Kidney (tissue), 22 donors: ENCODE results near the gene NABP1. TPM values are rescaled to one million over a fixed set of nuclear protein-coding genes. Genes with fewer than 3 reads are reported as not detected.

Experiments
- DNase-seq, 5 donors: peaks; one replicate each; pipeline ENCODE4 v3.0.0-alpha.2; 2013 to 2020
- FAIRE-seq: peaks from 2 replicates; lab custom pipeline; 2012; peaks lifted over from hg19 to GRCh38; lab: Jason Lieb, UNC
- H3K27ac ChIP-seq, 2 donors: one replicate each; pipeline ENCODE4 v1.7.0; 2013; ENCODE audit warnings: low read depth in 2 of 2, low read length in 2 of 2, inconsistent platforms in 1 of 2
- H3K27me3 ChIP-seq: one replicate; pipeline ENCODE4 v1.7.1; 2013; ENCODE audit warnings: low read length, inconsistent platforms; ENCODE audit not compliant: control insufficient read depth, insufficient read depth
- H3K36me3 ChIP-seq, 3 donors: one replicate each; pipeline versions ENCODE4 v1.7.0 to v1.7.1; 2013; ENCODE audit warnings: low read length in 3 of 3, control low read depth in 1 of 3, inconsistent platforms in 1 of 3; ENCODE audit not compliant: insufficient read depth in 3 of 3, control insufficient read depth in 2 of 3
- H3K4me1 ChIP-seq, 3 donors: one replicate each; pipeline versions ENCODE4 v1.7.0 to v1.7.1; 2013; ENCODE audit warnings: low read length in 3 of 3, inconsistent platforms in 1 of 3, low read depth in 1 of 3; ENCODE audit not compliant: control insufficient read depth in 2 of 3, insufficient read depth in 2 of 3
- H3K4me3 ChIP-seq, 3 donors: one replicate each; pipeline versions ENCODE4 v1.7.0 to v1.8.1; 2013; ENCODE audit warnings: low read length in 3 of 3, control low read depth in 1 of 3, inconsistent platforms in 1 of 3
- H3K9ac ChIP-seq, 3 donors: one replicate each; pipeline versions ENCODE4 v1.7.0 to v1.7.1; 2013; ENCODE audit warnings: low read length in 3 of 3, control low read depth in 1 of 3, inconsistent platforms in 1 of 3
- H3K9me3 ChIP-seq, 3 donors: one replicate each; pipeline versions ENCODE4 v1.7.0 to v1.7.1; 2013; ENCODE audit warnings: low read length in 3 of 3, control low read depth in 1 of 3, inconsistent platforms in 1 of 3; ENCODE audit not compliant: control insufficient read depth in 2 of 3, insufficient read depth in 1 of 3
- CTCF ChIP-seq: IDR thresholded peaks from 3 replicates; pipeline ENCODE4 v1.5.1; 2012; ENCODE audit warnings: mild to moderate bottlenecking, moderate library complexity, borderline replicate concordance; ENCODE audit not compliant: insufficient read depth; ENCODE audit errors: extremely low read depth
- intact Hi-C: fragments of 100-400 bp; cut with DNase I; formaldehyde crosslinking; loops from one replicate; pipeline ENCODE4 v1.11.1; 2022
- long read RNA-seq, 10 donors: library from polyadenylated mRNA in 1 of 10; unstranded in 1 of 10; transcript quantifications; one replicate each; pipeline ENCODE4 v2.0.0 and lab custom pipeline, GENCODE V29; 2021 to 2026
- polyA plus RNA-seq: library from polyadenylated mRNA; stranded (reverse); fragments of 350-450 nt; fragmentation: Illumina TruSeq; extraction: RNeasy Lipid Tissue Mini Kit (QIAGEN cat#74804); gene quantifications from one replicate; pipeline ENCODE4 v1.2.3, GENCODE V29; 2014; ENCODE audit warnings: low read depth, low replicate concordance; ENCODE audit not compliant: insufficient read depth
- total RNA-seq: library from RNA; stranded (reverse); fragmentation: NEBNext Ultra II Directional; extraction: Animal tissue kit (Norgen Biotek cat#: 25700); gene quantifications from one replicate; pipeline ENCODE4 v1.2.1, GENCODE V29; 2021
- donor health status: control.
- donor health status: control.
- donor health status: control.
- donor health status: control.
- donor health status: control.
- donor health status: DM: yes; HTN: yes; CAD: no.
- donor health status: Normal renal cell carcinoma (clear cell type).

The NABP1 gene
- total RNA-seq (39.7 TPM), polyA plus RNA-seq (9.6 TPM)
- long read RNA-seq, donor 1, partial matches to known transcripts, result 0 of 4 reads
- long read RNA-seq, donor 1, other reads (novel, unspliced or antisense), result 0 of 4 reads
- long read RNA-seq, donor 2, full-length matches to known transcripts, result 5 of 13 reads
- long read RNA-seq, donor 2, partial matches to known transcripts, result 8 of 13 reads
- long read RNA-seq, donor 2, other reads (novel, unspliced or antisense), result 0 of 13 reads
- long read RNA-seq, donor 3, full-length matches to known transcripts, result 10 of 37 reads
- long read RNA-seq, donor 3, partial matches to known transcripts, result 20 of 37 reads
- long read RNA-seq, donor 3, other reads (novel, unspliced or antisense), result 7 of 37 reads
- long read RNA-seq, donor 4, transcript NABP1-205 (6 exons, 1,878 nt), result major isoform, 6 of 24 reads
- long read RNA-seq, donor 4, partial matches to known transcripts, result 11 of 24 reads
- long read RNA-seq, donor 4, other reads (novel, unspliced or antisense), result 6 of 24 reads
- long read RNA-seq, donor 5, partial matches to known transcripts, result 0 of 1 reads
- long read RNA-seq, donor 5, other reads (novel, unspliced or antisense), result 0 of 1 reads
- long read RNA-seq, donor 6, full-length matches to known transcripts, result 3 of 3 reads
- long read RNA-seq, donor 6, partial matches to known transcripts, result 0 of 3 reads
- long read RNA-seq, donor 6, other reads (novel, unspliced or antisense), result 0 of 3 reads
- long read RNA-seq, donor 7, full-length matches to known transcripts, result 3 of 7 reads
- long read RNA-seq, donor 7, partial matches to known transcripts, result 0 of 7 reads
- long read RNA-seq, donor 7, other reads (novel, unspliced or antisense), result 4 of 7 reads
- long read RNA-seq, donor 8, partial matches to known transcripts, result 0 of 1 reads
- long read RNA-seq, donor 8, other reads (novel, unspliced or antisense), result 0 of 1 reads
- long read RNA-seq, donor 9, result 0 reads
- long read RNA-seq, donor 10, partial matches to known transcripts, result 0 of 10 reads
- long read RNA-seq, donor 10, other reads (novel, unspliced or antisense), result 5 of 10 reads

GRCh38 chr2:191677646-191678436 lies at the start of gene NABP1:
Gene NABP1, plus strand, starts transcription at chr2:191678136. Its CDS starts 479 bp downstream, at chr2:191678615.
- Histone ChIP-seq H3K27me3 (no peaks in the 10 kb centered on the region), H3K4me1 (no peaks in the 10 kb centered on the region), H3K9me3 (no peaks in the 10 kb centered on the region), H3K4me3 (peak within 1 kb of the TSS; percentile 82 to 97 (median 91)), H3K27ac (peak within 1 kb of the TSS; percentile 95 to 97), H3K36me3 (no peaks in the 10 kb centered on the region), H3K9ac (peak within 1 kb of the TSS; percentile 81 to 100 (median 94))
- no peak for TF ChIP-seq CTCF
- peak; percentile 98 to 100 (median 99) for DNase-seq
- no peak for FAIRE-seq
- intact Hi-C loops, result no loop called here

GRCh38 chr2:191629001-191629453 lies 48.9 kb upstream of the NABP1 start:
- no peak overlapping the region for H3K9ac ChIP-seq

More at GRCh38 chr2:191629001-191629453, 48.9 kb upstream of the NABP1 start:
- Histone ChIP-seq H3K4me3 (no peak overlapping the region), H3K9me3 (no peaks in the 10 kb centered on the region), H3K4me1 (no peaks in the 10 kb centered on the region), H3K27ac (no peak overlapping the region), H3K36me3 (no peaks in the 10 kb centered on the region), H3K27me3 (no peaks in the 10 kb centered on the region)
- intact Hi-C loops, result no loop called here
- DNase-seq (no peak), FAIRE-seq (no peak)
- TF ChIP-seq CTCF, result no peak
